OCI-LY1 (cell line): ENCODE measurements around the gene UBLCP1.

Experiments used
- CTCF ChIP-seq: fragments of 200-600 bp; sonication (generic), shearing (Covaris generic); IDR thresholded peaks from 2 replicates; pipeline ENCODE4 v1.5.1; 2017; ENCODE audit warnings: mild to moderate bottlenecking, antibody characterized with exemption, low read length, moderate library complexity, mixed read lengths
- EZH2 ChIP-seq: fragments of 200-600 bp; sonication (generic), shearing (Covaris generic); IDR thresholded peaks from 2 replicates; pipeline ENCODE4 v1.8.0; 2017; ENCODE audit warnings: borderline replicate concordance, mixed run types, mild to moderate bottlenecking, antibody characterized with exemption, low read length, moderate library complexity, mixed read lengths

GRCh38 chr5:159263569-159263905, 447 bp downstream of the UBLCP1 start:
- TF ChIP-seq EZH2: no peak
- TF ChIP-seq CTCF: no peak
